SK-N-SH (cell line): ENCODE measurements around the gene KCNH3. TPM values are rescaled to one million over a fixed set of nuclear protein-coding genes. Genes with fewer than 3 reads are reported as not detected.
A peak's percentile ranks its signal among the peaks of the same experiment; 100 is the strongest.

Experiments
- CTCF ChIA-PET: fragments of 300-600, 350-600 bp; formaldehyde crosslinking; extraction: SDS; loops from one replicate; lab custom pipeline; 2021; lab: Yijun Ruan, JAX
- POLR2A ChIA-PET: fragments of 350-600 bp; sonication (Branson Sonifier 250); formaldehyde crosslinking; extraction: SDS; loops from one replicate; lab custom pipeline; 2020; ENCODE audit warnings: antibody characterized with exemption, inconsistent platforms; lab: Yijun Ruan, JAX
- DNase-seq: peaks from one replicate; pipeline ENCODE4 v3.0.0; 2012
- H2AFZ ChIP-seq: fragments of 200-600 bp; sonication (generic); 2 replicates; pipeline ENCODE4 v1.8.1; 2016; ENCODE audit warnings: antibody characterized with exemption, mild to moderate bottlenecking, low read depth
- H3F3A ChIP-seq: fragments of 200-600 bp; sonication (generic); replicated peaks from 2 replicates; pipeline ENCODE3; 2016; ENCODE audit warnings: antibody characterized with exemption, mild to moderate bottlenecking; ENCODE audit not compliant: insufficient read depth
- H3K27ac ChIP-seq, 2 experiments: fragments of 200-500 bp in 1 of 2; fragments of 200-600 bp in 1 of 2; sonication (Bioruptor generic) in 1 of 2; sonication (generic), shearing (Covaris generic) in 1 of 2; 2 replicates each; pipeline versions ENCODE4 v1.5.1 to v1.6.1; 2014 to 2016; ENCODE audit warnings: low read depth in 2 of 2, inconsistent platforms in 1 of 2, low read length in 1 of 2, mild to moderate bottlenecking in 1 of 2, mixed read lengths in 1 of 2
- H3K27me3 ChIP-seq: fragments of 200-600 bp; sonication (generic), shearing (Covaris generic); 2 replicates; pipeline ENCODE4 v1.6.1; 2016; ENCODE audit warnings: mixed run types; ENCODE audit not compliant: insufficient read depth
- H3K36me3 ChIP-seq, 2 experiments: fragments of 200-500 bp in 1 of 2; fragments of 200-600 bp in 1 of 2; sonication (Bioruptor generic) in 1 of 2; sonication (generic) in 1 of 2; replicated peaks in 1 of 2; 2 replicates each; pipeline versions ENCODE3 to v1.5.1; 2014 to 2016; ENCODE audit warnings: low read length in 1 of 2, mild to moderate bottlenecking in 1 of 2; ENCODE audit not compliant: insufficient read depth in 2 of 2, control insufficient read depth in 1 of 2
- H3K4me1 ChIP-seq, 2 experiments: fragments of 200-500 bp in 1 of 2; fragments of 200-600 bp in 1 of 2; sonication (Bioruptor generic) in 1 of 2; sonication (generic), shearing (Covaris generic) in 1 of 2; 2 replicates each; pipeline versions ENCODE4 v1.5.1 to v1.6.1; 2014 to 2016; ENCODE audit warnings: low read depth in 1 of 2, low read length in 1 of 2, mixed run types in 1 of 2; ENCODE audit not compliant: insufficient read depth in 2 of 2, control insufficient read depth in 1 of 2
- H3K4me2 ChIP-seq: fragments of 200-600 bp; sonication (generic), shearing (Covaris generic); 2 replicates; pipeline ENCODE4 v1.6.1; 2017; ENCODE audit warnings: mixed run types
- H3K4me3 ChIP-seq, 2 experiments: fragments of 200-500 bp in 1 of 2; fragments of 200-600 bp in 1 of 2; sonication (Bioruptor generic) in 1 of 2; sonication (generic), shearing (Covaris generic) in 1 of 2; 2 replicates each; pipeline versions ENCODE4 v1.5.1 to v1.8.1; 2014 to 2016; ENCODE audit warnings: low read depth in 2 of 2, inconsistent platforms in 1 of 2, low read length in 1 of 2, mild to moderate bottlenecking in 1 of 2, mixed read lengths in 1 of 2, moderate library complexity in 1 of 2
- H3K79me2 ChIP-seq: fragments of 200-600 bp; sonication (generic); 2 replicates; pipeline ENCODE4 v1.8.1; 2017; ENCODE audit warnings: mild to moderate bottlenecking; ENCODE audit not compliant: insufficient read depth
- H3K9ac ChIP-seq: fragments of 200-600 bp; sonication (generic); 2 replicates; pipeline ENCODE4 v1.6.1; 2017; ENCODE audit warnings: mixed run types
- H3K9me2 ChIP-seq: fragments of 200-600 bp; sonication (generic); 2 replicates; pipeline ENCODE4 v1.6.1; 2017; ENCODE audit warnings: mixed run types
- H3K9me3 ChIP-seq: fragments of 200-600 bp; sonication (generic); 2 replicates; pipeline ENCODE4 v1.6.1; 2017; ENCODE audit warnings: mixed run types, mild to moderate bottlenecking, moderate library complexity
- H4K20me1 ChIP-seq: fragments of 200-600 bp; sonication (generic); 2 replicates; pipeline ENCODE4 v1.6.1; 2017; ENCODE audit warnings: mild to moderate bottlenecking, mixed run types; ENCODE audit not compliant: insufficient read depth
- CHD2 ChIP-seq: fragments of 150-350 bp; IDR thresholded peaks from 2 replicates; pipeline ENCODE4 v1.6.1; 2018; ENCODE audit warnings: low read length; ENCODE audit not compliant: partially characterized antibody
- CTCF ChIP-seq: fragments of 200-600 bp; sonication (generic); IDR thresholded peaks from 2 replicates; pipeline ENCODE4 v1.6.1; 2017; ENCODE audit warnings: antibody characterized with exemption, mild to moderate bottlenecking, moderate library complexity
- EP300 ChIP-seq, 2 experiments: IDR thresholded peaks; 2 replicates each; pipeline versions ENCODE4 v1.4.0 to v1.6.1; 2012; ENCODE audit warnings: borderline replicate concordance in 1 of 2, low read depth in 1 of 2, low read length in 1 of 2
- EZH2phosphoT487 ChIP-seq: fragments of 200-600 bp; sonication (generic); IDR thresholded peaks from 2 replicates; pipeline ENCODE4 v1.6.1; 2017; ENCODE audit warnings: low read depth, mixed run types, mild to moderate bottlenecking, antibody characterized with exemption, moderate library complexity, borderline replicate concordance
- FOSL2 ChIP-seq: IDR thresholded peaks from 2 replicates; pipeline ENCODE4 v1.4.0; 2012; ENCODE audit warnings: low read depth, mild to moderate bottlenecking, moderate library complexity, borderline replicate concordance
- FOXJ3 ChIP-seq: sonication (generic); formaldehyde crosslinking; IDR thresholded peaks from 2 replicates; pipeline ENCODE4 v1.5.1; 2020; ENCODE audit warnings: mild to moderate bottlenecking, missing genetic modification reagents
- GABPA ChIP-seq: IDR thresholded peaks from 2 replicates; pipeline ENCODE4 v1.4.0; 2012; ENCODE audit warnings: low read depth, mild to moderate bottlenecking
- GATA2 ChIP-seq: sonication (generic); formaldehyde crosslinking; IDR thresholded peaks from 2 replicates; pipeline ENCODE4 v1.5.0; 2020; ENCODE audit warnings: mild to moderate bottlenecking, missing genetic modification reagents
- JUND ChIP-seq: IDR thresholded peaks from 2 replicates; pipeline ENCODE4 v1.4.0; 2012
- MAX ChIP-seq: IDR thresholded peaks from 2 replicates; pipeline ENCODE4 v1.4.0; 2012; ENCODE audit warnings: low read depth
- MEF2A ChIP-seq: IDR thresholded peaks from 2 replicates; pipeline ENCODE4 v1.4.0; 2012; ENCODE audit warnings: low read depth, borderline replicate concordance
- NFIC ChIP-seq: IDR thresholded peaks from 2 replicates; pipeline ENCODE4 v1.4.0; 2012; ENCODE audit warnings: borderline replicate concordance
- NRF1 ChIP-seq: IDR thresholded peaks from 2 replicates; pipeline ENCODE4 v1.6.1; 2012; ENCODE audit warnings: low read depth, mild to moderate bottlenecking, low read length
- PBX3 ChIP-seq: IDR thresholded peaks from 2 replicates; pipeline ENCODE4; 2012
- POLR2AphosphoS5 ChIP-seq: IDR thresholded peaks from 2 replicates; pipeline ENCODE4 v1.6.1; 2012; ENCODE audit warnings: low read depth, low read length
- RAD21 ChIP-seq: IDR thresholded peaks from 2 replicates; pipeline ENCODE4 v1.6.1; 2012; ENCODE audit warnings: mild to moderate bottlenecking, low read length
- RFX5 ChIP-seq: IDR thresholded peaks from 2 replicates; pipeline ENCODE4 v1.6.1; 2012; ENCODE audit warnings: mild to moderate bottlenecking, improper control_type of control experiment, low read length
- RXRA ChIP-seq: IDR thresholded peaks from 2 replicates; pipeline ENCODE4 v1.4.0; 2012; ENCODE audit warnings: low read depth, mild to moderate bottlenecking, borderline replicate concordance
- SIN3A ChIP-seq: IDR thresholded peaks from 2 replicates; pipeline ENCODE4 v1.6.1; 2012; ENCODE audit warnings: low read depth, mild to moderate bottlenecking, low read length, moderate library complexity, borderline replicate concordance
- SMC3 ChIP-seq: IDR thresholded peaks from 2 replicates; pipeline ENCODE4 v1.6.1; 2012; ENCODE audit warnings: low read depth, low read length, improper control_type of control experiment
- TAF1 ChIP-seq: IDR thresholded peaks from 2 replicates; pipeline ENCODE4 v1.6.1; 2012; ENCODE audit warnings: low read depth, mild to moderate bottlenecking, low read length, moderate library complexity, borderline replicate concordance
- TCF12 ChIP-seq: IDR thresholded peaks from 2 replicates; pipeline ENCODE4 v1.4.0; 2012
- TEAD4 ChIP-seq: IDR thresholded peaks from 2 replicates; pipeline ENCODE4 v1.4.0; 2012; ENCODE audit warnings: mild to moderate bottlenecking, borderline replicate concordance; ENCODE audit not compliant: insufficient read depth
- YY1 ChIP-seq: IDR thresholded peaks from 2 replicates; pipeline ENCODE4 v1.4.0; 2012; ENCODE audit warnings: low read depth, mild to moderate bottlenecking
- ZBTB33 ChIP-seq: IDR thresholded peaks from 2 replicates; pipeline ENCODE4 v1.4.0; 2012; ENCODE audit warnings: low read depth, borderline replicate concordance
- WGBS: methylation state at CpG from one replicate; pipeline ENCODE4 v1.1.6; 2017; ENCODE audit warnings: low lambda C conversion rate; 5-methylcytosine and 5-hydroxymethylcytosine counted together
- polyA plus RNA-seq, 3 experiments: library from polyadenylated mRNA; depleted of rRNA; stranded (reverse); fragments of >200 nt; gene quantifications; 2 replicates each; pipeline ENCODE4 v1.2.3, GENCODE V29; 2012

Gene KCNH3
- polyA plus RNA-seq, 1 of the 3 experiments (the other 2 are of a cell fraction) = 3.7 TPM

- TF ChIP-seq RAD21 = no peak
- peak; percentile 65 for TF ChIP-seq RXRA
- no peak for TF ChIP-seq SMC3
- peak; percentile 91 for TF ChIP-seq FOSL2
- TF ChIP-seq EZH2phosphoT487 = no peak
- TF ChIP-seq MEF2A = no peak
- 0 out of 2 replicates have a peak, but pooled peaks have one; percentile 43 for TF ChIP-seq MAX
- TF ChIP-seq FOXJ3 (CRISPR knock-in tag) = no peak
- no peak for TF ChIP-seq NRF1
- TF ChIP-seq TEAD4 = peak; percentile 76; the same call in 1 of the 2 replicates
- TF ChIP-seq YY1 = no peak
- TF ChIP-seq, all 33 proteins: peak for 14
Observed at GRCh38 chr12:49489720-49490119, 49.1 kb upstream of the KCNH3 start (continued).

- 0 out of 2 replicates have a peak, but pooled peaks have one; percentile 22 for TF ChIP-seq MEF2A
- peak; percentile 41 to 79; a peak in 3 of 4 replicates for TF ChIP-seq EP300 (IDR thresholded peaks at IDR 0.05; ENCODE audit: borderline replicate concordance in 1 of 2, low read depth in 1 of 2, low read length in 1 of 2)
- TF ChIP-seq TCF12 = peak; percentile 91
- no peak for TF ChIP-seq ZBTB33
- TF ChIP-seq NFIC = peak; percentile 54; the same call in 1 of the 2 replicates
- 0 out of 2 replicates have a peak, but pooled peaks have one; percentile 60 for TF ChIP-seq TEAD4
- no peak for TF ChIP-seq CTCF
- peak; percentile 24; the same call in 1 of the 2 replicates for TF ChIP-seq POLR2AphosphoS5
- TF ChIP-seq MAX = no peak
- no peak for TF ChIP-seq SIN3A
- TF ChIP-seq EZH2phosphoT487 = no peak
- TF ChIP-seq JUND = peak; percentile 72
- peak; percentile 67; the same call in 1 of the 2 replicates for TF ChIP-seq FOSL2
- TF ChIP-seq NRF1 = no peak
- TF ChIP-seq GATA2 = no peak
- TF ChIP-seq RFX5 = no peak
- peak; percentile 92 for TF ChIP-seq PBX3
- no peak for TF ChIP-seq CHD2
- no peak for TF ChIP-seq GABPA
- TF ChIP-seq TAF1 = no peak
- TF ChIP-seq RXRA = no peak
- TF ChIP-seq, all 33 proteins: peak for 9
- DNase-seq = no peak
- Histone ChIP-seq H4K20me1 (no peaks in the 10 kb centered on the region), H3K79me2 (peaks cover 55% of the 10 kb centered on the region), H3K4me1 (peaks cover 0 to 34% of the 10 kb centered on the region in 2 experiments; a peak in 2 of 4 replicates), H3K4me2 (peak overlapping the region; percentile 60; the same call in 1 of the 2 replicates), H3K27ac (peak overlapping the region; percentile 44 to 90; a peak in 3 of 4 replicates), H3K9ac (peak overlapping the region; percentile 55; the same call in 1 of the 2 replicates), H3K4me3 (no peak overlapping the region), H3K27me3 (no peaks in the 10 kb centered on the region), H2AFZ (no peak overlapping the region), H3K9me3 (no peaks in the 10 kb centered on the region), H3K9me2 (no peaks in the 10 kb centered on the region), H3K36me3 (peaks cover 12 to 41% of the 10 kb centered on the region in 2 experiments), H3F3A (peaks cover 55% of the 10 kb centered on the region)
- 21% methylated on average over 1 of the region's 1 CpG for WGBS
- CTCF ChIA-PET = interaction anchor here (0.6 to 1.3 kb wide), 5 partner anchors 10 to 135 kb away, joined by 3 to 7 read pairs (median 3); no protein-coding TSS in a partner anchor
- POLR2A ChIA-PET = no interaction called here
Observed at GRCh38 chr12:49491823-49492222, 47.0 kb upstream of the KCNH3 start.
